HepG2 (cell line): ENCODE data around the gene LRRC45. TPM values are rescaled to one million over a fixed set of nuclear protein-coding genes. Genes with fewer than 3 reads are reported as not detected.

Experiments
- CENPX ChIP-seq: sonication (generic); formaldehyde crosslinking; IDR thresholded peaks from 2 replicates; pipeline ENCODE4 v1.9.0; 2021; ENCODE audit warnings: mild to moderate bottlenecking, missing genetic modification reagents, moderate library complexity
- DMTF1 ChIP-seq: sonication (generic); formaldehyde crosslinking; IDR thresholded peaks from 2 replicates; pipeline ENCODE4 v1.4.0; 2020; ENCODE audit warnings: mild to moderate bottlenecking, missing genetic modification reagents
- ELF1 ChIP-seq: sonication (generic); formaldehyde crosslinking; IDR thresholded peaks from 2 replicates; pipeline ENCODE4 v1.4.0; 2020; ENCODE audit warnings: missing genetic modification reagents
- FIP1L1 ChIP-seq: fragments of 200-400 bp; formaldehyde crosslinking; IDR thresholded peaks from 2 replicates; pipeline ENCODE4 v1.6.1; 2018; ENCODE audit warnings: low read depth, mild to moderate bottlenecking, low read length, moderate library complexity, borderline replicate concordance; ENCODE audit not compliant: insufficient read depth
- FOSL2 ChIP-seq: sonication (generic); formaldehyde crosslinking; IDR thresholded peaks from 2 replicates; pipeline ENCODE4 v1.4.0; 2020; ENCODE audit warnings: missing genetic modification reagents
- HNRNPUL1 ChIP-seq: fragments of 200-400 bp; formaldehyde crosslinking; IDR thresholded peaks from 2 replicates; pipeline ENCODE4 v1.6.1; 2017; ENCODE audit warnings: low read depth, mild to moderate bottlenecking, low read length, moderate library complexity
- HOXA7 ChIP-seq: sonication (generic); formaldehyde crosslinking; IDR thresholded peaks from 2 replicates; pipeline ENCODE4 v1.8.1; 2022; ENCODE audit warnings: mild to moderate bottlenecking, missing genetic modification reagents, moderate library complexity
- IKZF1 ChIP-seq: fragments of 450-650 bp; IDR thresholded peaks from 2 replicates; pipeline ENCODE4 v1.7.1; 2016
- NONO ChIP-seq, 2 experiments: fragments of 450-650 bp in 1 of 2; sonication (generic) in 1 of 2; formaldehyde crosslinking in 1 of 2; IDR thresholded peaks in 1 of 2; conservative IDR thresholded peaks in 1 of 2; 2 replicates each; pipeline versions ENCODE4 v1.6.1 to v1.8.0; 2017 to 2022; ENCODE audit warnings: mild to moderate bottlenecking in 1 of 2, missing genetic modification reagents in 1 of 2, moderate library complexity in 1 of 2
- RFXANK ChIP-seq: IDR thresholded peaks from 2 replicates; pipeline ENCODE4 v1.6.1; 2016
- TBX3 ChIP-seq: fragments of 450-650 bp; IDR thresholded peaks from 2 replicates; pipeline ENCODE4 v1.6.1; 2017; ENCODE audit warnings: antibody characterized with exemption, mild to moderate bottlenecking, inconsistent platforms, borderline replicate concordance
- YEATS2 ChIP-seq: sonication (generic); formaldehyde crosslinking; IDR thresholded peaks from 2 replicates; pipeline ENCODE4 v1.4.0; 2020; ENCODE audit warnings: missing genetic modification reagents, borderline replicate concordance
- ZBTB14 ChIP-seq: sonication (generic); formaldehyde crosslinking; IDR thresholded peaks from 2 replicates; pipeline ENCODE4 v1.4.0; 2020; ENCODE audit warnings: missing genetic modification reagents
- ZBTB49 ChIP-seq: sonication (generic); formaldehyde crosslinking; IDR thresholded peaks from 2 replicates; pipeline ENCODE4 v1.4.0; 2020; ENCODE audit warnings: missing genetic modification reagents, borderline replicate concordance
- ZMYM4 ChIP-seq: sonication (generic); formaldehyde crosslinking; IDR thresholded peaks from 2 replicates; pipeline ENCODE4 v1.8.1; 2023; ENCODE audit warnings: mild to moderate bottlenecking, missing genetic modification reagents
- ZNF101 ChIP-seq: sonication (generic); formaldehyde crosslinking; IDR thresholded peaks from 2 replicates; pipeline ENCODE4 v1.4.0; 2020; ENCODE audit warnings: mild to moderate bottlenecking, low read depth, missing genetic modification reagents, borderline replicate concordance
- ZNF276 ChIP-seq: sonication (generic); formaldehyde crosslinking; IDR thresholded peaks from 2 replicates; pipeline ENCODE4 v1.4.0; 2020; ENCODE audit warnings: mild to moderate bottlenecking, low read depth, missing genetic modification reagents
- ZNF296 ChIP-seq: sonication (generic); formaldehyde crosslinking; conservative IDR thresholded peaks from 2 replicates; pipeline ENCODE4 v1.5.0; 2020; ENCODE audit warnings: mild to moderate bottlenecking, missing genetic modification reagents
- ZNF558 ChIP-seq: sonication (generic); formaldehyde crosslinking; IDR thresholded peaks from 2 replicates; pipeline ENCODE4 v1.9.0; 2022; ENCODE audit warnings: mild to moderate bottlenecking, missing genetic modification reagents, borderline replicate concordance
- ZNF720 ChIP-seq: sonication (generic); formaldehyde crosslinking; IDR thresholded peaks from 2 replicates; pipeline ENCODE4 v1.4.0; 2020; ENCODE audit warnings: missing genetic modification reagents
- ZNF883 ChIP-seq: sonication (generic); formaldehyde crosslinking; IDR thresholded peaks from 2 replicates; pipeline ENCODE4 v1.5.1; 2020; ENCODE audit warnings: mild to moderate bottlenecking, missing genetic modification reagents; ENCODE audit errors: not compliant biosample characterization
- polyA plus RNA-seq, 8 experiments: library from polyadenylated mRNA; depleted of rRNA in 3 of 8; stranded (reverse) in 7 of 8; unstranded in 1 of 8; fragments of >200 nt; fragmentation: Illumina TruSeq in 4 of 8; extraction: Trizol in 4 of 8; gene quantifications; 2 replicates each; pipeline versions ENCODE4 v1.2.1 to v1.2.3, GENCODE V29; 2011 to 2016; ENCODE audit warnings: low read depth in 4 of 8, missing spikeins in 1 of 8, mixed read lengths in 1 of 8; ENCODE audit not compliant: insufficient read depth in 1 of 8
- total RNA-seq, 5 experiments: library from RNA; depleted of rRNA; stranded (reverse); fragments of >200 nt; fragmentation: Illumina TruSeq; extraction: Trizol; gene quantifications; 2 replicates each; pipeline ENCODE4 v1.2.3, GENCODE V29; 2016; ENCODE audit warnings: low read depth in 1 of 5

Gene LRRC45
- total and polyA plus RNA-seq, 2 of the 13 experiments (the other 11 are each of a cell fraction or from before 2014, with no cell fraction given): 11.6 to 48.1 TPM

GRCh38 chr17:82004517-82005455 is 18.3 kb upstream of the LRRC45 start (continued):
- TF ChIP-seq ZNF296 (CRISPR knock-in tag): no peak
- no peak for TF ChIP-seq ZNF101
- no peak for TF ChIP-seq HNRNPUL1
- TF ChIP-seq ZBTB14 (CRISPR knock-in tag): no peak
- no peak for TF ChIP-seq ZMYM4
- TF ChIP-seq YEATS2: no peak
- TF ChIP-seq FIP1L1: peak; percentile 23; the same call in 1 of the 2 replicates
- no peak for TF ChIP-seq ZBTB49
- TF ChIP-seq ZNF720 (CRISPR knock-in tag): no peak
- no peak for TF ChIP-seq TBX3
- TF ChIP-seq NONO (IDR thresholded peaks at IDR 0.05): no peak
- TF ChIP-seq NONO (CRISPR knock-in tag; conservative IDR thresholded peaks at IDR 0.05): peak; percentile 10; the same call in 1 of the 2 replicates
- TF ChIP-seq RFXANK (CRISPR knock-in tag): no peak
- TF ChIP-seq ZNF276 (CRISPR knock-in tag): no peak
- TF ChIP-seq IKZF1: no peak
- no peak for TF ChIP-seq ZNF883 (CRISPR knock-in tag)
- no peak for TF ChIP-seq CENPX (CRISPR knock-in tag)
- TF ChIP-seq ZNF558 (CRISPR knock-in tag): no peak
- TF ChIP-seq ELF1 (CRISPR knock-in tag): no peak
- no peak for TF ChIP-seq DMTF1 (CRISPR knock-in tag)
- TF ChIP-seq FOSL2 (CRISPR knock-in tag): 0 out of 2 replicates have a peak, but pooled peaks have one; percentile 2
- TF ChIP-seq HOXA7 (CRISPR knock-in tag): no peak
